Central memory CD8-positive, alpha-beta T cell (primary cell): ENCODE results near the gene HAT1.
A peak's percentile ranks its signal among the peaks of the same experiment; 100 is the strongest.
"Not testable (repeated sequence)": the region's sequence is repeated elsewhere in the genome, so short reads cannot be mapped to it uniquely, and the experiment has no call there.

Source experiments
- ATAC-seq: fragments of 150-1000 bp; cut with Tn5 transposase; replicated peaks from 2 replicates; pipeline ENCODE4 v1.10.0; 2022; ENCODE audit warnings: mild to moderate bottlenecking, moderate FRiP score, moderate number of reproducible peaks; ENCODE audit not compliant: poor library complexity, severe bottlenecking; ENCODE audit errors: extremely low read depth
- DNase-seq, 2 donors: peaks; one replicate each; pipeline ENCODE4 v3.0.0; 2021; ENCODE audit warnings: low spot score in 2 of 2
- H3K27ac Mint-ChIP-seq: one replicate; pipeline ENCODE4 v1.8.0; 2022; ENCODE audit warnings: low read depth, mild to moderate bottlenecking, moderate library complexity, mixed read lengths
- H3K27me3 Mint-ChIP-seq: one replicate; pipeline ENCODE4 v1.8.0; 2022; ENCODE audit warnings: mixed read lengths
- H3K36me3 Mint-ChIP-seq: one replicate; pipeline ENCODE4 v1.8.0; 2022; ENCODE audit warnings: mild to moderate bottlenecking, moderate library complexity, mixed read lengths; ENCODE audit not compliant: insufficient read depth
- H3K4me1 Mint-ChIP-seq: one replicate; pipeline ENCODE4 v1.8.0; 2022; ENCODE audit warnings: mixed read lengths
- H3K4me3 Mint-ChIP-seq: one replicate; pipeline ENCODE4 v1.8.0; 2022; ENCODE audit warnings: mild to moderate bottlenecking, moderate library complexity, mixed read lengths
- H3K9me3 Mint-ChIP-seq: one replicate; pipeline ENCODE4 v1.8.0; 2022; ENCODE audit warnings: mixed read lengths

Gene HAT1

GRCh38 chr2:171997031-171997430, 74.8 kb downstream of the HAT1 start:
- not testable (repeated sequence) for H3K4me1 Mint-ChIP-seq, H3K27ac Mint-ChIP-seq, DNase-seq, H3K9me3 Mint-ChIP-seq, ATAC-seq, H3K36me3 Mint-ChIP-seq, H3K4me3 Mint-ChIP-seq
- peaks cover 23% of the 10 kb centered on the region for H3K27me3 Mint-ChIP-seq

- no peak overlapping the region for H3K27ac Mint-ChIP-seq
- DNase-seq, result no peak
- peaks cover 23% of the 10 kb centered on the region for H3K27me3 Mint-ChIP-seq
- H3K4me3 Mint-ChIP-seq, result peak overlapping the region; percentile 78
- H3K4me1 Mint-ChIP-seq, result peaks cover 7% of the 10 kb centered on the region
- ATAC-seq, result no peak
- H3K36me3 Mint-ChIP-seq, result peaks cover 9% of the 10 kb centered on the region
- H3K9me3 Mint-ChIP-seq, result no peaks in the 10 kb centered on the region
These were observed 76.9 kb downstream of the HAT1 start for GRCh38 chr2:171999161-171999560.

GRCh38 chr2:171999604-172000469, 77.6 kb downstream of the HAT1 start, which contains the start of gene METAP1D:
METAP1D (plus strand) TSS chr2:171999953; CDS start chr2:171999970, 17 bp downstream.
- Mint-ChIP-seq H3K4me1 (peaks cover 7% of the 10 kb centered on the region), H3K4me3 (peak within 1 kb of the TSS; percentile 78), H3K9me3 (no peaks in the 10 kb centered on the region), H3K36me3 (peaks cover 9% of the 10 kb centered on the region), H3K27me3 (peaks cover 18% of the 10 kb centered on the region), H3K27ac (no peak within 1 kb of the TSS)
- peak; percentile 92 for ATAC-seq
- peak; percentile 62 to 67 for DNase-seq

- Mint-ChIP-seq H3K36me3 (peaks cover 9% of the 10 kb centered on the region), H3K4me3 (peak overlapping the region; percentile 78), H3K27me3 (peaks cover 8% of the 10 kb centered on the region), H3K4me1 (peaks cover 7% of the 10 kb centered on the region), H3K27ac (no peak overlapping the region), H3K9me3 (no peaks in the 10 kb centered on the region)
- DNase-seq, result no peak
- no peak for ATAC-seq
These were observed 78.6 kb downstream of the HAT1 start for GRCh38 chr2:172000696-172001361.

DNA sequence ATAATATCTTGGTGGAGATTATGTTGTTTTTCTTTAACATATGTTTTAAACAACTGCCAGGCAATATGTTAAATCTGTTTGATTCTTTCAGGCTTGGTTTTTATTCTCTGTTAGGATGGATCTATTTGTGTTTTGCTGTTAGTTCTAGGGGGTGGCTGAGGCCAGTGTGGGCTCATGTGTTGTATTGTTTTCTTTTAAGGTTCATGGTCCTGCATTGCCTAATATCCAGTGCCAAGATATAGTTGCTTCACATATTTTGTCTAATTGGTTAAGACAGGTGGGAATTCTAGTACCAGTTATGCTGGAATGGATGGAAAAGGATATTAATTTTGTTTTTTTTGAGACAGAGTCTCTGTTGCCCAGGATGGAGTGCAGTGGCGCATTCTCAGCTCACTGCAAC, 85.1 kb downstream of the HAT1 start:
- Mint-ChIP-seq H3K27ac (no peak overlapping the region), H3K4me1 (peaks cover 15% of the 10 kb centered on the region), H3K36me3 (peaks cover 5% of the 10 kb centered on the region), H3K4me3 (no peak overlapping the region), H3K9me3 (no peaks in the 10 kb centered on the region), H3K27me3 (no peaks in the 10 kb centered on the region)
- DNase-seq, result no peak
- ATAC-seq, result no peak

- ATAC-seq (no peak), DNase-seq (no peak)
- no peaks in the 10 kb centered on the region for H3K9me3 Mint-ChIP-seq
- H3K4me3 Mint-ChIP-seq, result no peak overlapping the region
- H3K27me3 Mint-ChIP-seq, result no peaks in the 10 kb centered on the region
- no peak overlapping the region for H3K27ac Mint-ChIP-seq
- peaks cover 19% of the 10 kb centered on the region for H3K4me1 Mint-ChIP-seq
- peaks cover 3% of the 10 kb centered on the region for H3K36me3 Mint-ChIP-seq
These were observed 87.6 kb downstream of the HAT1 start for GRCh38 chr2:172009823-172010222.

DNA sequence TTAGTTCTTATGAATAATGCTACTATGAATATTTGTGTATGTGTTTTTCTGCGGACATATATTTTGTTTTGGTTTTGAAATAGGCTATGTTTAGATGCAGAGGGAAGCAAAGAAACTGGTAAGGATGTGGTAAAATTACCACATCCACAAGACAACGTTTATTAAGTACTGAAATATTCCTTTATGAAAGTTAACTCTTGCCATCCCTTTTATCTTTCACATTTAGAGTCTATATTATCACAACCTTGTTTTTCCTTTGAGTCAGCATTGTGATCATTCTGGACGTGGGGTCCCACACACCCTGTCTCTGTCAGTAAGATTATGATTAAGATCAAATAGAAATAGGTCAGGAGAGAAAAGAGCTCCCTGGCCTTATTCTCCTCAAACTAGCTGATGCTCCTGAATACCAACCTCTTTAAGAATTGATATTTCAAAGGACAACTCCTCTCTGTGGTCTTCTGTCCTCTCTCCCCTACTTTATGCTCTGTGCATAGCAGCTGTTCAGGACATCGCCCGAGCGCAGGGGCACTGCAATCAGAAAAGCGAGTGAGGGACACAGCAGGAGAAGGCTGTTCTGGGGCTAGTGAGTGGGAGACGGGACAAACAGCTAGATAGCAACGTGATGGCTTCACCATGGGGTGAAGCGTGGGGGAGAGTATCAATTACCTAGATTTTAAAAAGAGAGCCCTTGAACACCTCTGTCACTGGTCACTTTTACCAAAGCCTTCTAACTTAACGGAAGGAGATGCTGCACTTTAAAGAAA, 89.7 kb downstream of the HAT1 start:
- ATAC-seq (peak; percentile 64), DNase-seq (no peak)
- Mint-ChIP-seq H3K27ac (no peak overlapping the region), H3K4me1 (peaks cover 19% of the 10 kb centered on the region), H3K36me3 (peaks cover 3% of the 10 kb centered on the region), H3K27me3 (no peaks in the 10 kb centered on the region), H3K4me3 (peak overlapping the region; percentile 42), H3K9me3 (no peaks in the 10 kb centered on the region)

GRCh38 chr2:172012677-172013391, 90.6 kb downstream of the HAT1 start:
- no peak overlapping the region for H3K4me3 Mint-ChIP-seq
- no peak for ATAC-seq

GRCh38 chr2:172013396-172013795, 91.1 kb downstream of the HAT1 start:
- Mint-ChIP-seq H3K9me3 (no peaks in the 10 kb centered on the region), H3K4me1 (peaks cover 19% of the 10 kb centered on the region), H3K27me3 (no peaks in the 10 kb centered on the region), H3K27ac (no peak overlapping the region), H3K36me3 (peaks cover 3% of the 10 kb centered on the region), H3K4me3 (no peak overlapping the region)
- DNase-seq, result no peak
- ATAC-seq, result no peak

More at GRCh38 chr2:172012677-172013391, 90.6 kb downstream of the HAT1 start:
- DNase-seq, result no peak
- no peaks in the 10 kb centered on the region for H3K9me3 Mint-ChIP-seq
- peaks cover 19% of the 10 kb centered on the region for H3K4me1 Mint-ChIP-seq
- peaks cover 3% of the 10 kb centered on the region for H3K36me3 Mint-ChIP-seq
- H3K27ac Mint-ChIP-seq, result no peak overlapping the region
- no peaks in the 10 kb centered on the region for H3K27me3 Mint-ChIP-seq

GRCh38 chr2:172021074-172021931, 99.0 kb downstream of the HAT1 start:
- Mint-ChIP-seq H3K4me3 (no peak overlapping the region), H3K4me1 (no peaks in the 10 kb centered on the region), H3K27ac (no peak overlapping the region), H3K27me3 (no peaks in the 10 kb centered on the region), H3K36me3 (no peaks in the 10 kb centered on the region), H3K9me3 (no peaks in the 10 kb centered on the region)
- no peak for DNase-seq
- ATAC-seq, result no peak

GRCh38 chr2:172021955-172022354, 99.7 kb downstream of the HAT1 start:
- no peak for DNase-seq
- Mint-ChIP-seq H3K4me1 (no peaks in the 10 kb centered on the region), H3K27me3 (no peaks in the 10 kb centered on the region), H3K9me3 (no peaks in the 10 kb centered on the region), H3K27ac (no peak overlapping the region), H3K4me3 (no peak overlapping the region), H3K36me3 (no peaks in the 10 kb centered on the region)
- ATAC-seq, result no peak
